ENCODE results near the gene SLC44A4.
"Not testable (repeated sequence)": the region's sequence is repeated elsewhere in the genome, so short reads cannot be mapped to it uniquely, and the experiment has no call there.

SLC44A4 gene

GRCh38 chr6:31851980-31852718 is 26.6 kb downstream of the SLC44A4 start:
- not testable (repeated sequence) for DNase-seq

DNA sequence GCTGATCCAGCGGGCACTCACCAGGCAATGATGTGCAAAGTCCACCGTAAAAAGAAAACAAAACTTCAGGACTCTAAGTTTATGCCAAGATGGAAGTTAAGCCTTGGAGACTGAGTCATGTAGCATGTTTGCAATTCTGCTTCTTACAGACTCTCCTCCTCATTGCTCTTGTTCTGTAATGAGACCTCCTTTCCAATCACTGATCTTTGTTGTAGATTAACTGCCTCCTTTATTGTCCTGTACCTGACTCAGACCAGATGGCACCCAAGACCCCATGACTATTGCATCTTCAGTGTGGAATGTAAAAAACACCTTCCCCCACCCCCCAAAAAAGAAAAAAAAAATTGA is 27.3 kb downstream of the SLC44A4 start:
- no peak for DNase-seq

DNA sequence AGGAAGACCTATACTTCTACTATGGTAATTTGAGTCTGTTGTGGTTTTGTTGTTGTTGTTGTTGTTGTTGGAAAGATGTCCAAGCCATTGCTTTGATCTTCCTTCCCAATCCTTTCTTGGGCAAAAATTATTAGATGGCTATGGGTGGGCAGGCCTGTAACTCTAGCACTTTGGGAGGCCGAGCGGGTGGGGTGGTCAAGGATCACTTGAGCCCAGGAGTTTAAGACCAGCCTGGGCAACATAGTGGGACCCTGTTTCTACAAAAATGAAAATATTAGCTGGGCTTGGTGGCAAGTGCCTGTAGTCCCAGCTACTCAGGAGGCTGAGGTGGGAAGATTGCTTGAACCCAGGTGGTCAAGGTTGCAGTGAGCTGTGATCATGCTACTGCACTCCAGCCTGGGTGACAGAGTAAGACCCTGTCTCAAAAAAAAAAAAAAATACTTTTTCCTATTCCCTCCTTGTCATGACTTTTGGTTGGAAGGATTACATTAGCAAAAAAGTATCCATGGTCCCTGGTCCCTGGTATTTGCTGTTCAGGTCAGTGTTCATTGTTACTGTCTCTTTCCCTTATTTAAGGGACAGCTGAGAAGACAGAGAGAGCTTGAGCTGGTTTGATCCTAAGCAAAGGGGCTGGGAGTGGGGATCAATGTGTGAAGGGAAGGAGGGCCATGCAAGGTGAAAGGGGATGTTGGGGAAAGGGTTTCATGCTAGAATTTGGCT is 27.9 kb downstream of the SLC44A4 start:
- DNase-seq: no peak

DNA sequence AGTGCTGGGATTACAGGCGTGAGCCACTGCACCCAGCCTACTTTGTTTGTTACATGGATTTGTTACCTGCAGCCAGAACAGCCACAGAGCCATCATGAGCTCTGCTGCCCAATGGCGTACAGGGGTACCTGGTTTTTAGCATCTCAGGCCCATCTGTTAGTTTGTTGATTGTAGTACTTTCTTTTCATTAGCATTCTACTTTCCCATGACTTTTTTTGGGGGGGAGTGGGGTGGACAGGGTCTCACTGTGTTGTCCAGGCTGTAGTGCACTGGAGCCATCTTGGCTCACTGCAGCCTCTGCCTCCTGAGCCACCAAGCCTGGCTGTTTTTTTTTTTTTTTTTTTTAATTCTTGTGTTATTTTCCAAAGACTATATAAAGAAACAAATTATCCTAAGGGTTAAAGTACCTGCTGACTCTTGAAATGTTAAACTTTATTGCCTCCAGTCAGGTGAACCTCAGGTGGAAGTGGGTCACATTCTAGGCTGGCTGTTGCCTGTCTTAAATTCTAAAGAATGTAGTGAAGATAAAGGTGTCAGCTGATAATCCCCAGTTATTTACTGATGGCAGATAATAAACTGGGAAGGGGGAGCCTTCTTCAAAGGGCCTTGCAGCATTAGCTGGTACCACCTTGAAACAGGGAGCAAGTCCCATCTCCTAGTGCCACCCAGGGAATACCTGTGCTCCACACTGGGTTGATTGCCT is 31.4 kb downstream of the SLC44A4 start:
- DNase-seq: no peak

- DNase-seq: no peak
Measured at GRCh38 chr6:31844507-31844906, 34.3 kb downstream of the SLC44A4 start.

- no peak for DNase-seq
Measured at GRCh38 chr6:31842053-31842452, 36.7 kb downstream of the SLC44A4 start.

DNA sequence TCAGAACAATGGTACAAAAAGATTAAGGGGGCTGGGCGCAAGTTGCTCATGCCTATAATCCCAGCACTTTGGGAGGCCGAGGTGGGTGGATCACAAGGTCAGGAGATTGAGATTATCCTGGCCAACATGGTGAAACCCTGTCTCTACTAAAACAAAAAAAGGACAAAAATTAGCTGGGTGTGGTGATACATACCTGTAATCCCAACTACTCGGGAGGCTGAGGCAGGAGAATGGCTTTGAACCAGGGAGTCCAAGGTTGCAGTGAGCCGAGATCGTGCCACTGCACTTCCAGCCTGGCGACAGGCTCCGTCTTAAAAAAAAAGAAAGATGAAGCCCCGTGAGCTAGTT is 39.0 kb downstream of the SLC44A4 start:
- not testable (repeated sequence) for DNase-seq

DNA sequence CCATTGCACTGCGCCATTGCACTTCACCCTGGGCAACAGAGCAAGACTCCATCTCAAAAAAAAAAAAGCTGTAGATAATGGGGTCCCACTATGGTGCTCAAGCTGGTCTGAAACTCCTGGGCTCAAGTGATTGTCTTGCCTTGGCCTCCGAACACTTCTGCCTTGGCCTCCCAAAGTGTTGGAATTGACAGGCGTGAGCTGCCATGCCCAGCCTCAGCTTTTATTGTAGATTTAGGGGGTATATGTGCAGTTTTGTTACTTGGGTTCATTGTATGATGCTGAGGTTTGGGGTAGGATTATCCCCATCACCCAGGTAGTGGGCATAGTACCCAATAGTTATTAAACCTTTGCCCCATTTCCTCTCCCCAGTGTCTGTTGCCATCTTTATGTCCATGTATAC is 39.8 kb downstream of the SLC44A4 start:
- no peak for DNase-seq

DNA sequence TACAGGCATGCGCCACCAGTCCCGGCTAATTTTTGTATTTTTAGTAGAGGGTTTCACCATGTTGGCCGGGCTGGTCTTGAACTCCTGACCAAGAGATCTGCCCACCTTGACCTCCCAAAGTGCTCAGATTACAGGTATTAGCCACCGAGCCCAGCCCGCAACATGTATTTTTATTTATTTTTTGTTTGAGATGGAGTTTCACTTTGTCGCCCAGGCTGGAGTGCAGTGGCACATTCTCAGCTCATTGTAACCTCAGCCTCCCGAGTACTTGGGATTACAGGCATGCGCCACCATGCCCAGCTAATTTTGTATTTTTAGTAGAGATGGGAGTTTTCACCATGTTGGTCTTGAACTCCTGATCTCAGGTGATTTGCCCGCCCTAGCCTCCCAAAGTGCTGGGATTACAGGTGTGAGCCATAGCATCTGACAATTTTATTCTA is 40.7 kb downstream of the SLC44A4 start:
- DNase-seq: not testable (repeated sequence)

DNA sequence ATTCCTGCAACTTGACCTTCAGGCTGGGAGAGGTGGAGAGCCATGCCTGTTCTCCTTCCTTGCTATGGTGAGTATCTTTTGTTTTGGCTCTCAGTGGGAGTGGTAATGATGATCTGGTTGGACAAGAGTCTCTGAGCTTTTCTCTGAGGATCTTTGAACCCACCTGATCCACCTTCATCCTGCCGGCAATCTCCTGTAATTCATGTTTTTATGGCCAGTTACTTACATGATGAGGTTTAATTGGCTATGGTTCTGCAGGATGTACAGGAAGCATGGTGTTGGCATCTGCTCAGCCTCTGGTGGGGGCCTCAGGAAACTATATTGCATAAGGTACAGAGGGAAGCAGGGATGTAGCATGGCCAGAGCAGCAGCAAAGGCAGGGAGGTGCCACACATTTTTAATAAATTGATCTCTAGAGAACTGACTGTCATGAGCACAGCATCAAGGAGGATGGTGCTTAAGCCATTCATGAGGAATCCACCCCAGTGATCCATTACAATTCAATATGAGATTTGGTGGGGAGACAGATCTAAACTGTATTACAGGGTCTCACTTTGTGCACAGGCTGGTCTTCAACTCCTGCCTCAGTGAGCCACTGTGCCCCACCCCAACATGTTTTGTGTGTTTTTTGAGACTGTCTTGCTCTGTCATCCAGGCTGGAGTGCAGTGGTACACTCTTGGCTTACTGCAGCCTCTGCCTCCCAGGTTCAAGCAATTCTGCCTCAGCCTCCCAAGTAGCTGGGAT is 41.3 kb downstream of the SLC44A4 start:
- DNase-seq: no peak

- DNase-seq: no peak
Measured at GRCh38 chr6:31836474-31837368, 42.1 kb downstream of the SLC44A4 start.

- no peak for DNase-seq
Measured at GRCh38 chr6:31836047-31836473, 42.7 kb downstream of the SLC44A4 start.

DNA sequence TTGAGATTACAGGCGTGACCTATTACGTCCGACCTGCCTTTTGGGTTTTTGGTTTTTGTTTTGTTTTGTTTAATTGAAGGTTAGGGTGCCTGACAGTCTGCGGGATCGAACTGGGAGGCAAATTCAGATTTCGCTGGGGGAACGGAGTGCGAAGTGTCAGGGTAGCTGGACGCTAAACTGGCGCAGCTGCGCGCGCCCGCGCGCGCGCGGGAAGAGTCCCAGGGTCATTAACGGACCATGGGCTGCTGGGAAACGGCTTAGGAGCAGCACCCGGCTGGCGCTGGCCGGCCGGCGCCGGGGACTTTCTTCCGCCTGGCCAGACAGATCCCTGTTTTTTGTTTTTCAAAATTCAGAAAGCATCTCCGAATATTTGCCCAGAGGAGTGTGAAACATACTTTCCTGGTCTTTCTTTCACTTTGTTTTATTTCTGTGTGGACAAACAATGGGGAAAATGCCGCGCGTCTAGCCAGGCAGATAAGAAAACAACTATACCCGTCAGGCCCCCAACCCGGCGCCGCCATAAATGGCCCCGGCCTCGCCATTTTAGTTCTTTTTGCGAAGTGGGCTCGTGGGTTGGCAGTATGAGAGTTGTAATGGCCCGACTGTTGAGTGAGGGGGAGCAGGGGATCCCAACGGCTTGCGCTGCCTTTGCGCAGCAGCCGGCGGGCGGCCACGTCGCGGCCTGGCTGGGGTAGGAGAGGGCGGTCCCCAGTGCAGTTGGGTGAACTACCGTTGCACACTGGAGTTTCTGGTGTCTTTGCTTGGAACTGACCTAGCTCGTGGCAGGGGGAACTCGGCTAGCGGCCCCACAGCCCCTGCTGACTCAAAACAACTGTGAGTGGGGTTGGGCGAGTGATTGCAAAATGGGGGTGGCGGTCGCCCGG is 44.2 kb downstream of the SLC44A4 start:
- peak; percentile 94 for DNase-seq

- no peak for DNase-seq
Measured at GRCh38 chr6:31831350-31832215, 47.2 kb downstream of the SLC44A4 start.

DNA sequence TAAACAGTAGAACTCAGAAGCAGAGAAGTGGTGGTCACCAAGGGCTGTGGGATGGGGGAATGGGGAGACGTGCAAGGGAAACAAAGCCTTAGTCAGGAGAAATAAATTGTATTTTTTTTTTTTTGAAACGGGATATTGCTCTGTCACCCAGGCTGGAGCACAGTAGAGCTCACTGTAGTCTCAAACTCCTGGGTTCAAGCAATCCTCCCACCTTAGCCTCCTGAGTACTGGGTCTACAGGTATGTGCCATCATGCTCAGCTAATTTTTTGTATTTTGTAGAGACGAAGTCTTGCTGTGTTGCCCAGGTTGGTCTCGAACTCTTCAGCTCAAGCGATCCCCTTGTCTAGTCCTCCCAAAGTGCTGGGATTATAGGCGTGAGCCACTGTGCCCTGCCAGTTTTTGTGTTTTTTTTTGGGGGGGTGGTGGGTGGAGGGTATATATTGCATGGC is 47.9 kb downstream of the SLC44A4 start:
- no peak for DNase-seq

DNA sequence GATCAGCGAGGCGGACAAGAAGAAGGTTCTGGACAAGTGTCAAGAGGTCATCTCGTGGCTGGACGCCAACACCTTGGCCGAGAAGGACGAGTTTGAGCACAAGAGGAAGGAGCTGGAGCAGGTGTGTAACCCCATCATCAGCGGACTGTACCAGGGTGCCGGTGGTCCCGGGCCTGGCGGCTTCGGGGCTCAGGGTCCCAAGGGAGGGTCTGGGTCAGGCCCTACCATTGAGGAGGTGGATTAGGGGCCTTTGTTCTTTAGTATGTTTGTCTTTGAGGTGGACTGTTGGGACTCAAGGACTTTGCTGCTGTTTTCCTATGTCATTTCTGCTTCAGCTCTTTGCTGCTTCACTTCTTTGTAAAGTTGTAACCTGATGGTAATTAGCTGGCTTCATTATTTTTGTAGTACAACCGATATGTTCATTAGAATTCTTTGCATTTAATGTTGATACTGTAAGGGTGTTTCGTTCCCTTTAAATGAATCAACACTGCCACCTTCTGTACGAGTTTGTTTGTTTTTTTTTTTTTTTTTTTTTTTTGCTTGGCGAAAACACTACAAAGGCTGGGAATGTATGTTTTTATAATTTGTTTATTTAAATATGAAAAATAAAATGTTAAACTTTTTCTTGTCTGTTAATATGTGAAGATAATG is 49.0 kb downstream of the SLC44A4 start:
- DNase-seq: no peak

DNA sequence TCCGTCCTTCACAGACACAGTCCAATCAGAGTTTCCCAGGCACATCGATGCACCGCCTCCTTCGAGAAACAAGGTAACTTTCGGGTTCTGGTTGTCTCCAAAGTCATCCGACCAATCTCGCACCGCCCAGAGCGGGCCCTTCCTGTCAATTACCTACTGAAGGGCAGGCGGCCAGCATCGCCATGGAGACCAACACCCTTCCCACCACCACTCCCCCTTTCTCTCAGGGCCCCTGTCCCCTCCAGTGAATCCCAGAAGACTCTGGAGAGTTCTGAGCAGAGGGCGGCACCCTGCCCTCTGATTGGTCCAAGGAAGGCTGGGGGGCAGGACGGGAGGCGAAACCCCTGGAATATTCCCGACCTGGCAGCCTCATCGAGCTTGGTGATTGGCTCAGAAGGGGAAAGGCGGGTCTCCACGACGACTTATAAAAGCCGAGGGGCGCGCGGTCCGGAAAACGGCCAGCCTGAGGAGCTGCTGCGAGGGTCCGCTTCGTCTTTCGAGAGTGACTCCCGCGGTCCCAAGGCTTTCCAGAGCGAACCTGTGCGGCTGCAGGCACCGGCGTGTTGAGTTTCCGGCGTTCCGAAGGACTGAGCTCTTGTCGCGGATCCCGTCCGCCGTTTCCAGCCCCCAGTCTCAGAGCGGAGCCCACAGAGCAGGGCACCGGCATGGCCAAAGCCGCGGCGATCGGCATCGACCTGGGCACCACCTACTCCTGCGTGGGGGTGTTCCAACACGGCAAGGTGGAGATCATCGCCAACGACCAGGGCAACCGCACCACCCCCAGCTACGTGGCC is 51.3 kb downstream of the SLC44A4 start, which contains the start of gene HSPA1B:
Gene HSPA1B, plus strand, starts transcription at position 453 of the 794 bp plus-strand sequence. Its CDS starts 213 bp downstream, at position 666.
- DNase-seq: peak; percentile 99

DNA sequence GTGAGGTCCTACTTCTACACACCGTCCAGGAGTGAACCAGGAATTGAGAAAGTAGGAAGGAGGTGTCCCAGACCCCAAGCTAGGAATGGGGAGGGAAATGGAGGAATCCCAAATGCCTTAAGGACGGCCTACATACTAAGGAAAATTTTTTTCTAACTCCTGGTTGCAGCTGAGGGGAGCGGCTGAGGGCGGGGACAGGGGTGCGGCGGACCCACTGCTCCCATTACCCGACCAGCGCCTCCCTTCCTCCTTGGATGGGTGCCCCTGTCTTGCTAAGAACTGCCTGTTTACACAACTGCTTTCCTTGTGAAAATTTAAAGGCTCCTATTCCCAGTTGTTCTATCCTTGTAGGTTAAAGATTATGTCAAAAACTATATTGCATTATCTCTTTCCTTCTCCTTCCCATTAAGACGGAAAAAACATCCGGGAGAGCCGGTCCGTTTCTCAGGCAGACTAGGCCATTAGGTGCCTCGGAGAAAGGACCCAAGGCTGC is 52.0 kb downstream of the SLC44A4 start:
- peak; percentile 93 for DNase-seq

Data from femur (tissue), 1 donor.